Astrocyte (in vitro differentiated cells and primary cell): ENCODE measurements around the gene ALOXE3. TPM values are rescaled to one million over a fixed set of nuclear protein-coding genes. Genes with fewer than 3 reads are reported as not detected.
A peak's percentile ranks its signal among the peaks of the same experiment; 100 is the strongest.

Experiments
- DNase-seq: peaks from one replicate; pipeline ENCODE4 v3.0.0-alpha.2; 2010; ENCODE audit warnings: low read depth
- FAIRE-seq: peaks from 2 replicates; lab custom pipeline; 2011; peaks lifted over from hg19 to GRCh38; lab: Jason Lieb, UNC
- H2AFZ ChIP-seq: 2 replicates; pipeline ENCODE4 v1.6.0; 2012; ENCODE audit warnings: low read depth, low read length, inconsistent platforms
- H3K27ac ChIP-seq: 2 replicates; pipeline ENCODE4 v1.5.1; 2011; ENCODE audit warnings: low read depth, low read length, inconsistent platforms
- H3K27me3 ChIP-seq: 2 replicates; pipeline ENCODE4 v1.6.0; 2011; ENCODE audit warnings: low read length, inconsistent platforms; ENCODE audit not compliant: insufficient read depth
- H3K36me3 ChIP-seq: 2 replicates; pipeline ENCODE4 v1.5.1; 2011; ENCODE audit warnings: low read length, inconsistent platforms; ENCODE audit not compliant: insufficient read depth
- H3K4me1 ChIP-seq: 2 replicates; pipeline ENCODE4 v1.5.1; 2011; ENCODE audit warnings: low read length, inconsistent platforms; ENCODE audit not compliant: insufficient read depth
- H3K4me2 ChIP-seq: 2 replicates; pipeline ENCODE4 v1.6.0; 2012; ENCODE audit warnings: low read length, inconsistent platforms
- H3K4me3 ChIP-seq: 2 replicates; pipeline ENCODE4 v1.5.1; 2011; ENCODE audit warnings: low read depth, mild to moderate bottlenecking, low read length, inconsistent platforms; ENCODE audit not compliant: insufficient read depth
- H3K79me2 ChIP-seq: 2 replicates; pipeline ENCODE4 v1.6.0; 2012; ENCODE audit warnings: mild to moderate bottlenecking, low read length, inconsistent platforms; ENCODE audit not compliant: insufficient read depth
- H3K9ac ChIP-seq: 2 replicates; pipeline ENCODE4 v1.6.0; 2012; ENCODE audit warnings: mild to moderate bottlenecking, low read length, inconsistent platforms
- H3K9me3 ChIP-seq: 2 replicates; pipeline ENCODE4 v1.5.1; 2012; ENCODE audit warnings: low read depth, mild to moderate bottlenecking, low read length, inconsistent platforms; ENCODE audit not compliant: insufficient read depth
- H4K20me1 ChIP-seq: 2 replicates; pipeline ENCODE4 v1.6.0; 2012; ENCODE audit warnings: low read length, inconsistent platforms; ENCODE audit not compliant: insufficient read depth
- H3K27ac Mint-ChIP-seq: one replicate; pipeline ENCODE4 v1.8.0; 2021; ENCODE audit warnings: mild to moderate bottlenecking, mixed read lengths; ENCODE audit not compliant: unreplicated experiment
- H3K27me3 Mint-ChIP-seq: one replicate; pipeline ENCODE4 v1.8.0; 2021; ENCODE audit warnings: low read depth, mixed read lengths; ENCODE audit not compliant: unreplicated experiment
- H3K36me3 Mint-ChIP-seq: one replicate; pipeline ENCODE4 v1.8.0; 2021; ENCODE audit warnings: low read depth, mixed read lengths; ENCODE audit not compliant: unreplicated experiment
- H3K4me1 Mint-ChIP-seq: one replicate; pipeline ENCODE4 v1.8.0; 2021; ENCODE audit warnings: low read depth, mixed read lengths; ENCODE audit not compliant: unreplicated experiment
- H3K4me3 Mint-ChIP-seq: one replicate; pipeline ENCODE4 v1.8.0; 2021; ENCODE audit warnings: mild to moderate bottlenecking, moderate library complexity, mixed read lengths; ENCODE audit not compliant: unreplicated experiment
- H3K9me3 Mint-ChIP-seq: one replicate; pipeline ENCODE4 v1.8.0; 2021; ENCODE audit warnings: mild to moderate bottlenecking, mixed read lengths; ENCODE audit not compliant: unreplicated experiment
- EZH2 ChIP-seq: IDR thresholded peaks from 2 replicates; pipeline ENCODE4 v1.6.1; 2012; ENCODE audit warnings: mild to moderate bottlenecking, low read length, inconsistent platforms; ENCODE audit not compliant: insufficient read depth
- total RNA-seq: library from RNA; stranded (reverse); gene quantifications from 2 replicates; pipeline ENCODE4 v1.2.1, GENCODE V29; 2021
- TF ChIP-seq, protein P1 (sequence below): IDR thresholded peaks from 2 replicates; pipeline ENCODE4 v1.5.1; 2011; ENCODE audit warnings: low read depth, mild to moderate bottlenecking, inconsistent platforms, low read length, moderate library complexity; ENCODE audit not compliant: insufficient read depth

The ALOXE3 gene
- total RNA-seq, 1 donor from 2014 or later = 0.82 TPM

DNA sequence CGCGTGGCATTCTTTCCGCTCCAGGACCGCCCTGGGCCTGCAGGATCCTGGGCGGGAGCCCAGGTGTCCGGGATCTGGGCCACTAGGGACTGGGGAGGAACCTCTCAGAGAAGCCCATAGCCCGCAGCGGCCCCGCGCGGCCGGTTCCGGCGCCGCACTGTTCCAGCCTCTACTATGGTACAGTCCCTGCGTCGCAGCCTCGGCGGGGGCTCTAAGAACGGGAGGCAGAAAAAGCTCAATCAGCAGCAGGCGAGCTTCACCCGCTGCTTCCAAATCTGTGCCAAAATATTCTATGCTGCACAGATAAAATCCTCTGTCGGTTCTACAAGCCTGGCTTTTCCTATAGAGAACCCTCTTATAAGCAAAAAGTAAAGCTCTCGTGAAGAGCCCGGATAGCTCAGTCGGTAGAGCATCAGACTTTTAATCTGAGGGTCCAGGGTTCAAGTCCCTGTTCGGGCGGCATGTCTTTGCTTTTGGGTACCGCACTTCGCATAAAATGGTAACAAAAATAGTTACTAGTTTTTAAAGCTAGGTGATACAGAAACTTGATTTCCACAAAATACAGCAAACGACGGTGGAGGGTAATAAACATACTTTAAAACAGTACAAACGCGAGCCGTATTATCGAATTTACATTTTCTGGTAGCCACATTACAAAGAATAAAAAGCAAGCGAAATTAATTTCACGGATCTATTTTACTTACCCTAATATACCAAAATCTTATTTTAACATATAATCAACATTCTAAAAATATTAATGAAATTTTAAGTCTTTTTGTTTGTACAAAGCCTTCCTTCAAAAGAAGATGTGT lies 661 bp upstream of the ALOXE3 start:
- H3K27ac Mint-ChIP-seq = peak overlapping the region; percentile 84
- Histone ChIP-seq H3K9me3 (no peaks in the 10 kb centered on the region), H3K79me2 (no peaks in the 10 kb centered on the region), H3K36me3 (no peaks in the 10 kb centered on the region), H3K27me3 (peaks cover 35% of the 10 kb centered on the region), H3K4me2 (peak overlapping the region; percentile 97), H3K9ac (peak overlapping the region; percentile 75), H3K27ac (peak overlapping the region; percentile 54), H3K4me3 (peak overlapping the region; percentile 69), H3K4me1 (peaks cover 34% of the 10 kb centered on the region), H2AFZ (peak overlapping the region; percentile 80), H4K20me1 (peaks cover 7% of the 10 kb centered on the region)
- TF ChIP-seq, protein P1, sequence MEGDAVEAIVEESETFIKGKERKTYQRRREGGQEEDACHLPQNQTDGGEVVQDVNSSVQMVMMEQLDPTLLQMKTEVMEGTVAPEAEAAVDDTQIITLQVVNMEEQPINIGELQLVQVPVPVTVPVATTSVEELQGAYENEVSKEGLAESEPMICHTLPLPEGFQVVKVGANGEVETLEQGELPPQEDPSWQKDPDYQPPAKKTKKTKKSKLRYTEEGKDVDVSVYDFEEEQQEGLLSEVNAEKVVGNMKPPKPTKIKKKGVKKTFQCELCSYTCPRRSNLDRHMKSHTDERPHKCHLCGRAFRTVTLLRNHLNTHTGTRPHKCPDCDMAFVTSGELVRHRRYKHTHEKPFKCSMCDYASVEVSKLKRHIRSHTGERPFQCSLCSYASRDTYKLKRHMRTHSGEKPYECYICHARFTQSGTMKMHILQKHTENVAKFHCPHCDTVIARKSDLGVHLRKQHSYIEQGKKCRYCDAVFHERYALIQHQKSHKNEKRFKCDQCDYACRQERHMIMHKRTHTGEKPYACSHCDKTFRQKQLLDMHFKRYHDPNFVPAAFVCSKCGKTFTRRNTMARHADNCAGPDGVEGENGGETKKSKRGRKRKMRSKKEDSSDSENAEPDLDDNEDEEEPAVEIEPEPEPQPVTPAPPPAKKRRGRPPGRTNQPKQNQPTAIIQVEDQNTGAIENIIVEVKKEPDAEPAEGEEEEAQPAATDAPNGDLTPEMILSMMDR = peak; percentile 61
- no peak for TF ChIP-seq EZH2
- DNase-seq (peak; percentile 57), FAIRE-seq (peak; percentile 47)
- H3K36me3 Mint-ChIP-seq = no peaks in the 10 kb centered on the region
- H3K9me3 Mint-ChIP-seq = no peaks in the 10 kb centered on the region
- H3K4me1 Mint-ChIP-seq = peaks cover 9% of the 10 kb centered on the region
- peak overlapping the region; percentile 95 for H3K4me3 Mint-ChIP-seq
- peaks cover 46% of the 10 kb centered on the region for H3K27me3 Mint-ChIP-seq

DNA sequence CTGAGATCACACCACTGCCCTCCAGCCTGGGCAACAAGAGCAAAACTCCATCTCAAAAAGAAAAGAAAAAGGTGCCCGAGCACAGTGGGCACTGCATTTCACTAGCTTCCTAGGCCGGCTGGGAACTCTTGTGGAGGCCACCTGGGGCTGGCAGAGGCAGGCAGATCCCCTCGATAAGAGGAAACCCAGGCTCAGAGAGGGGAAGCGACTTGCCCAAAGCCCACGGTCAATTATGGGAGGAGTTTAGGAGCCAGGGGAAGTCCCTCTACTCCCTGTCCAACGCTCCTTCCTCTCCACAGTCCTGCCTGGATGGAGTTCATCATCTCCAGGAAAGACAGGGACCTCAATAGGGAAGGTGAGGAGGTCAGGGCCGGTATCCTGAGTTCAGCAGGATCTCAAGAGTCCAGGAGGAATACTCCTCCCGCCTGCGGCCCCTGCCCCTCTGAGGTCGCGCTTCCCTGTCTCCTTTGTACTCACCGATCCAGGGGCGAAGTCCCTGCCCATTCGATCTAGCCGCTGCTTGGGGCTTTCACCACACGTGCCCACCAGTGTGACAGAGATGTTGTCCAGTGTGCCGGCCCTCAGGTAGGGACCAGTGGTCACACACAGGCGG lies 841 bp downstream of the ALOXE3 start:
- H3K4me1 ChIP-seq = peaks cover 20% of the 10 kb centered on the region
- Mint-ChIP-seq H3K27me3 (peaks cover 48% of the 10 kb centered on the region), H3K4me1 (peaks cover 5% of the 10 kb centered on the region), H3K9me3 (no peaks in the 10 kb centered on the region), H3K36me3 (no peaks in the 10 kb centered on the region), H3K27ac (peak overlapping the region; percentile 41), H3K4me3 (peak overlapping the region; percentile 95)
- H3K27me3 ChIP-seq = peaks cover 31% of the 10 kb centered on the region
- H3K27ac ChIP-seq = no peak overlapping the region
- peak overlapping the region; percentile 80 for H2AFZ ChIP-seq
- DNase-seq = no peak
- peak overlapping the region; percentile 69 for H3K4me3 ChIP-seq
- H3K9me3 ChIP-seq = no peaks in the 10 kb centered on the region
- no peaks in the 10 kb centered on the region for H3K36me3 ChIP-seq
- H4K20me1 ChIP-seq = peaks cover 7% of the 10 kb centered on the region
- H3K9ac ChIP-seq = peak overlapping the region; percentile 75
- H3K79me2 ChIP-seq = no peaks in the 10 kb centered on the region
- no peak for FAIRE-seq
- TF ChIP-seq, protein P1 = no peak
- no peak for TF ChIP-seq EZH2
- H3K4me2 ChIP-seq = peak overlapping the region; percentile 97
